HEK293 (cell line): ENCODE data around the gene TRAPPC2.

ENCODE experiments used
- CTCF ChIP-seq: fragments of 450-650 bp; formaldehyde crosslinking; IDR thresholded peaks from 2 replicates; pipeline ENCODE4 v1.5.1; 2016; ENCODE audit warnings: missing biosample characterization, missing genetic modification characterization
- KLF16 ChIP-seq: fragments of 450-650 bp; formaldehyde crosslinking; IDR thresholded peaks from 2 replicates; pipeline ENCODE4 v1.5.1; 2017; ENCODE audit warnings: missing biosample characterization, missing genetic modification characterization
- ZFP37 ChIP-seq: fragments of 450-650 bp; formaldehyde crosslinking; IDR thresholded peaks from 2 replicates; pipeline ENCODE4 v1.5.1; 2016; ENCODE audit warnings: missing biosample characterization, missing genetic modification characterization
- ZNF121 ChIP-seq: fragments of 450-650 bp; formaldehyde crosslinking; IDR thresholded peaks from 2 replicates; pipeline ENCODE4 v1.5.1; 2016; ENCODE audit warnings: missing biosample characterization, missing genetic modification characterization
- ZNF777 ChIP-seq: fragments of 450-650 bp; formaldehyde crosslinking; IDR thresholded peaks from 2 replicates; pipeline ENCODE4 v1.5.1; 2017; ENCODE audit warnings: missing biosample characterization, missing genetic modification characterization, borderline replicate concordance

GRCh38 chrX:13664020-13664419 is 70.4 kb downstream of the TRAPPC2 start:
- TF ChIP-seq CTCF (tag by site-specific recombination) (no peak), ZNF777 (tag by site-specific recombination) (no peak), KLF16 (tag by site-specific recombination) (no peak), ZNF121 (tag by site-specific recombination) (no peak), ZFP37 (tag by site-specific recombination) (no peak)
